HG03135 (cell line): ENCODE data around the gene GRK5.
"Not testable (repeated sequence)": the region's sequence is repeated elsewhere in the genome, so short reads cannot be mapped to it uniquely, and the experiment has no call there.

Experiments
- ATAC-seq: cut with Tn5 transposase; IDR thresholded peaks from one replicate; pipeline ENCODE4 v1.9.1; 2021; ENCODE audit warnings: mild to moderate bottlenecking, moderate library complexity; ENCODE audit not compliant: unreplicated experiment

Gene GRK5

DNA sequence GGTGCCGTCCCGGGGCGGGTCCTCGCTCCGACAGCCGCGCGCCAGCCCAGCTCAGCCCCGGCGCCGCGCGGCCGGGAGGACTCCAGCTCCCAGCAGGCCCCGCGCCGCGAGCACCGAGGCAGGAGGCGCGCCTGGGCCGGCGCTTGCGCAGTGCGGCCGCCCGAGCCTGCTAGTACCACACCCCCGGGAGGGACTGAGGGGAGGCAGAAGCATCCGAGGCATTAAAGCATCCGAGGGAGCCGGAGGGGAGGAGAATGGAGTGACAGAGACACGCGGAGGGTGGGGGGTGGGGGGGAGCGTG lies at the start of gene GRK5:
Gene GRK5, plus strand, starts transcription at position 206 of the 301 bp plus-strand sequence. CDS start 347 bp downstream, outside the sequence.
- ATAC-seq = peak; percentile 64

DNA sequence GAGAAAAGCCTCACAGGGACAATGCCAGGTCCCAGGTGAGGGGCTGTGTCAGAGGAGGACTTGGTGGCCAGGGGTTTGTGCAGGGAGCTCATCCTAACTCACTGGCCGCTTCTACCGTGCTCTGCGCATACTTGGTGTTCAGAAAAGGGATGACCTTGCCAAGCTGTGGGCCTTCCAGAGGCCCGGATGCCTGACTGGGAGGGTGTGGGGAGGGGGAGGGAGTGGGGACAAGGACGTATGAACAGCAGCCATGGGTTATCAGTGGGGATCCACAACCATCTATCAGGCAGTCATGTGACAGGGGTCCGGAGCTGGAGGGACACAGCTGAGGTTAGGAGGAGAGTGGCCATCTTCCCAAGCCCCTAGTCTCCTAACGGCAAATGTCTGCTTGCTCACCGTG lies 48.0 kb upstream of the GRK5 start:
- no peak for ATAC-seq

DNA sequence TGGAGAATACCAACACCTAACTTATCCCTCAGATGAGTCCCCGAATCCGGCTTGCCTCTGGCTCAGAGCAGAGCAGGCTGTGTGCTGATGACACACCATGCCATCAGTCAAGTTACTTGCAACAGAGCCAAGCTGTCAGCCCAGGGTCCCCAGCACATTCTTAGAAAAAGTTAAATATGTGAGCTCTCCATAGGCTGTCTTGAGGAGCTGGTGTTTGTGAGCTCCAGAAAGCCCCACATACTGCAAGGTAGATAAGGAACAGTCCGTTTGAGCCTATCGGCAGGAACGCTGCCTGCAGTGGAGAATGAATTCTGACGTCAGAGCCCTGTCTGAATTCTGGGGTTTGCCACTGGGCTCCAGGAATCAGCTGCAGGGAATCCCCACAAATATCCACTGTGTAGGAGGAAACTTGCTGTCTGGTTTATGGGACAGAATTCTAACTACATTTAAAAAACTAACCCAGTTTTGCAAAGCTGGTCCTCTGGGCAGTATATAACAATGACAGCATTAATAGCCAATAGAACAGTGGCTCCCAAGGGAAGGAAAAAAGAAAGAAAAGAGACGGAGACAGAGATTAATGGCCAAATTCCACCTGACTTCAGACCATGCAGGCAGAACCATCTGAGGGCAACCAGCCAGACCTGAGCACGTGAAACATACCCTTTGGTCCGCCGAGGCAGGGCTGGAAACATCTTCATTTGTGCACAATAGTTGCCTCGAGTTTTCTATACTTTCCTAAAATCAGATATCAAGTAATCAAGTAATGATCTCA lies 45.5 kb upstream of the GRK5 start:
- ATAC-seq = no peak

DNA sequence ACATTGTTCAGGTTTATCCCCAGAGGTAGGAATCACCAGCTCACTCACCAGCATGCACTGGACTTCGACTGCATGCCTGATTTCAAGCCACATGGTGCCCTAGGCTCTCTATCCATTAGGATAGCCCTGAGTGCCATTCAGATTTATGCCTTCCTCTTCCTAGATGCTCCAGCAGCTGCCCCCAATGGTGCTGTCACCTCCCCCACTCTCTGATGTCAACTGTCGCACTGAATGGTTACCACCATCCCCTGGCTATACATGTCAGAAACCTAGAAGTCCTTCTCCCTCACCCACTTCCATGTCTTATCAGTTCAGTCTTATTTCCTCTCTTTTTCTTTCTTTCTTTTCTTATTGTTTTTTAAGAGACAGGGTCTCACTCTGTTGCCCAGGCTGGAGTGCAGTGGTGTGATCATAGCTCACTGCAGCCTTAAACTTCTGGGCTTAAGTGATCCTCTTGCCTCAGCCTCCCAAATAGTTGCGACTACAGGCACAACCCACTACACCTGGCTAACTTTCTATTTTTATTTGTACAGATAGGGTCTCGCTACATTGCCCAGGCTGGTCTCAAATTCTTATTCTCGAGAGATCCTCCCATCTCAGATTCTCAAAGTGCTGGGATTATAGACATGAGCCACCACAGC lies 44.8 kb upstream of the GRK5 start:
- no peak for ATAC-seq

DNA sequence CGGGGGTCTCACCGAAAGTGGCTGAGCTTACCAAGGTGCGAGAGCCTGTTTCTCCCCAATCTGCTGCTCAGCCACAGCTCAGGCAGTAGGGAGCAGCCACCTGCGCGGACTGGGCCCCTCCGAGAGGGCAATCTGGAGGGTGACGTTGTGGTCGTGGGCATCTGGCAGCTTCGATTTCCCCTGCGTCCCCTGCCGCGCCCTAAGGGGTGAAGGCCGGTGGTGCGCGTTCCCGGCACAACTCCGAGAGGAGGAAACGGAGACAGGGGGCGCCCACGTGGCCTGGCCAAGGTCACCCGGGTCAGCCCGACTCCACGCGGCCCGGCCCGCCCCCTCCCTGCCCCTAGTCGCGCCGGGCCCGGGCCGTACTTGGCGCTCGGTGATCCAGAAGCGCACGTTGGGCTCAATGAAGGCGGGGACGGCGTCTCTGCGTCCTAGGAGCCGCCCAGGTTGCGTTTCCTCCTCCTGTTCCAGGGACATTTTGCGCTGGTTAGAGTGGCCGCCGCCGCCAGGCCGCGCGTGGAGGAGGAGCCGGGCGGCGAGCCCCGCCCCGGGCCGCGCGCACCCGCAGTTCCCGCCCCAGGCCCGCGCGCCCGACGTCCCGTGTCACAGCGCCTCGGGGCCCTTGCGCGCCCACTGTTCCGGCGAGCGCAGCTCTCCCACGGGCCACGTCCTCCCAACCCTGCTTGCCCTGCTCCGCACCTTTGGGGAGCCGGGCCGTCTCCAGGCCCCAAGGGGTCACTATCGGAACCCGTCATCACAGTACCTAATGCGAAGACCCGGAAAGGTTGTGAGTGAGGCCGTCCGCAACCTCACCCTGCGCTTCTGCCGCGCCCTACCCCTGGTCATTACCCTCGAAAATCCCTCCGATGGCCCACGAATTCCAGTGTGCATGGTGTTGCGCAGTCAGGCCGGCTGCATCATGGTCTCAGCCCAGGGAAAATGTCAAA lies 41.9 kb upstream of the GRK5 start, which contains the start of gene SFXN4:
Gene SFXN4, minus strand, starts transcription at position 544 of the 947 bp plus-strand sequence. Its CDS starts 67 bp downstream, at position 477.
- ATAC-seq = peak; percentile 92

DNA sequence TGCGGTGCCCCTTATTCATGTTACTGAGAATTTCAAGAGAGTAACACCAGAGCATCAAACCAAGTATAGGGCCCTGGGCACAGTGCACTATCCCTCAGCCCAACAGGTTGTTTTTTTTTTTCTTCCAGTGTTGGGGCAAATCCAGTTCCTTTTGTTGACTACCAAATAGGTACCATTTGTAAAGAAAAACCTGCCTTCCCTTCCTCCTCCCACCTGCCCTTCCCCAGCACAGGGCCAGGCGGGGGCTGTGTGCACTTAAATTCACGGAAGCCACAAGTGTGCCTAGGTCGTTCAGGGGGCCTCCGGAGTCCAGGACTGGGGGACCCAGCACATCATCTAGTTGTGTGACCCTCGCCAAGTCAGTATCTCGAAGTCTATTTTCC lies 41.3 kb upstream of the GRK5 start:
- peak; percentile 5 for ATAC-seq

DNA sequence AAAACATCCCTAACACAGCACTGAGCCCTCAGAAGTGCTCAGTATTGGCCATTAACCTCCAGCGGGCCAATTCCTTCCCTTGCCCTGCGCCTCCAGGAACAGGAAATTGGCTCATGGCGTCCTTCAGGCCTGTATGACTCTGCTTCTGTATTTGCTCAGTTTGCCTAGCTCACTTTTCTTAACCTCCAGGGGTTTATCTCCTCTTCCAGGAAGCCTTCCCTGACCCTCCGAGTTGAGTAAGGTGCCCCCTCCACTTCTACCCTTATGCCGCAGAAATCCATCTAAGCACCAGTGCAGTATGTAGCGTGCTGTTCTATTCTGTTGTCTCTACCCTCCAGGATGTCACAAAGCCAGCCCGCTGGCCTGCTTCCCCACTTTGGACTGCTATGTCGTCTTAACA lies 40.8 kb upstream of the GRK5 start:
- no peak for ATAC-seq

DNA sequence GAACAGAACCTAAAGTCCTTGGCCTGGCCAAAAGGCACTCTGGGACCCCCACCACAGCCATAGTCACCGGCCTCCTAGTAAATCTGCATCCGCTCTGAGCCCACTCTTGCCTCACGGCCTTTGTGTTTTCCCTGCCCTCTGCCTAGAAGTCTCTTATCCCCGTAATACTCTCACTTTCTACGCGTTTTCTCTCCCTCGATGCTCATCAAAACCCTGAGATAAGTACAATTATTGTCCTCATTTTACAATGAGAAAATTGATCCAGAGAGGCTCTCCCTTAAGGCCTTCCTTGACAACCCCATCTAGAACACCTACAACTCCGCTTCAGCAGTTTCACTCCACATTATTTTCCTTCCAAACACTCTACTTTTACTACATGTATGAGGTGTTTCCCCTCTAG lies 40.3 kb upstream of the GRK5 start:
- ATAC-seq = no peak

DNA sequence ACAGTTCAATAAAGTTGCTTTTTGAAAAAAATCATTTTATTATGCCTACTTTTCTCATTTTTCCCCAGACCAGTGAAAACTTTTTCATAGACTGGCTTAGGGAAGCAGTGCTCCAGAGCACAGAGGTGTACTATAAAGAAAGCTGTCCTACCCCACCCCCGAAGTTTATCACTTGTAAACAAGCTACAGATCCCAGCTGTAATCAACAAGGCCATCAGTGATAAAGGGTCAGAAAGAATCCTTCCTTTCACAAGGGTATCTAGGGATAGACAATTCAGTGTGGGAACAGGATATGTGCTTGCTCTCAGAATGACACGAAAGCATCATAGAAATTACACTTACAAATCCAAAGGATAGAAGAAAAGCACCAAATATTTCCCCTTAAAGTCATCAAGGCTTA lies 33.3 kb upstream of the GRK5 start:
- ATAC-seq = no peak

DNA sequence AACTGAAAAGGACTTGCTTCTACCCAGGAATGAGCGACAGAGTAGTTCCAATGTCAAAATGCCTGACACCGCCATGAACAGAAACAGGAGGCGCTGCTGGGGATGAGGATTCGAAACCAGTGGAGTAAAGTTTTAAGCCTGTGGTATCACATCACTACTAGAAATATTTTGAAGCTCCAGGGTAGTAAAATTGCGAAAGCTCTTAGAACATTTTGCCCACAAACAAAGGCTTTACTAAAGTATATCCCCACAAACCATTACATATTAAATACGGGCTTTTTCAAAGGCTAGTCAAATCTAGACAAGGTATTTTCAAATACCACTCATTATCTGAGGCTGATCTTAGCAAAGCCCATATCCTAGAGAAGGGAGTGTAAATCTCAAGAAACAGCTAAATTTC lies 31.2 kb upstream of the GRK5 start:
- ATAC-seq = no peak

DNA sequence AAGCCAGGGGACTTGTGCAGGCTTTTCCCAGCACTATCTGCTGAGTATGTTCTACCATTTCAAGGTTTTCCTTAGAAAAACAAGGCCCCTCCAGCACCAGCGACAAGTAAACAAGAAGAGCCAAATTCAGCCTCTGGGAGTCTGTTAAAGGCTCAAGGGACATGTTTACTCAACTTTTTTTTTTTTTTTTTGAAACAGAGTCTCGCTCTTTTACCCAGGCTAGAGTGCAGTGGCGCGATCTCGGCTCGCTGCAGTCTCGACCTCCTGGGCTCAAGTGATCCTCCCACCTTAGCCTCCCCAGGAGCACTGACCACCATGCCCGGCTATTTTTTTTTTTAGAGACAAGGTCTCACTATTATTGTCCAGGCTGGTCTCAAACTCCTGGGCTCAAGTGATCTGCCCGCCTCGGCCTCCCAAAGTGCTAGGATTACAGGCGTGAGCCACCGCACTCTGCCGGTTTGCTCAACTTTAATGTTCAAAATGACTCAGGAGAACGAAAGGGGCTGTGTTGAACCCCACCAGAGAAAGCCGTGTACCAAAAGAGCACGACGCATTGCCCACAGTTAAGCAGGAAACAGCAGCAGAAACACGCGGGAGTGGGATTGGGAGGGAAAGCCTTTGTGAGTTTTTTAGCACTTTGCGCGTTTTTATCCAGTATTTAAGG lies 29.5 kb upstream of the GRK5 start:
- peak; percentile 12 for ATAC-seq

DNA sequence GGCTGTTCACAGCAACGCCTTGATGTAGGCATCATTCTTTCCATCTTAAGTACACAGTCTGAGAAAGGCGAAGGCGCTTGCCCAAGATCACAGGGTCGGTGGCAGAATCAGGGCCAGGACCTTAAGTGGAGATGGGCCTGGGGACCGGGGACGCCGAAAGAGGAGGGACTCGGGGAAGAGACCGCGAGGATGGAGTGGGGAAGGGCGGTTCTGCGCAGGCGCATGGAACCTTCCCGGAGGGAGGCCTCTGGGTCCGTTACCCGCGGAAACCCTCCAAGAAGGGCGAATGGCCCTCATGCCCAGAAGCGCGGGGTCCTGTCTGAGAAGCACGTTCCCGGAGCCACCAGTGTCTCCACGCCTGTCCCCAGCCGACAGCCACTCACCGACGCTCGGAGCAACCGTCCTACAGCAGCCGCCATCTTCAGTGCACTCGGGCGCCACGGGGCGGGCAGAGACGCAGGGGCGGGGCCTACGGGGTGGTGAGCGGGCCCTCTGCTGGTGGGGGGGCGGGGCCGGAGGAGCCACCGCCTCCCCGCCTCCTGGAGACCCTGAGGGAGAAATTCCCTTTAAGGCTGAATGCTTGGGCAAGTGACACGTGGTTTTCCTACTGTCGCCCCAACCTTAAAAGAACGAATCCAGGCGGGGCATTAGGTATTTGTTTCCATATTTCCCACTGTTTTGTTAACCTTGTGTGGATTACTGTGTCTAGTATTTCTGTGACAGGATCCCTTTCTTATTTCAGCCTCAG lies 28.8 kb upstream of the GRK5 start, which contains the start of gene PRDX3:
Gene PRDX3, minus strand, starts transcription at position 441 of the 748 bp plus-strand sequence. Its CDS starts 22 bp downstream, at position 419.
- ATAC-seq = peak; percentile 97

DNA sequence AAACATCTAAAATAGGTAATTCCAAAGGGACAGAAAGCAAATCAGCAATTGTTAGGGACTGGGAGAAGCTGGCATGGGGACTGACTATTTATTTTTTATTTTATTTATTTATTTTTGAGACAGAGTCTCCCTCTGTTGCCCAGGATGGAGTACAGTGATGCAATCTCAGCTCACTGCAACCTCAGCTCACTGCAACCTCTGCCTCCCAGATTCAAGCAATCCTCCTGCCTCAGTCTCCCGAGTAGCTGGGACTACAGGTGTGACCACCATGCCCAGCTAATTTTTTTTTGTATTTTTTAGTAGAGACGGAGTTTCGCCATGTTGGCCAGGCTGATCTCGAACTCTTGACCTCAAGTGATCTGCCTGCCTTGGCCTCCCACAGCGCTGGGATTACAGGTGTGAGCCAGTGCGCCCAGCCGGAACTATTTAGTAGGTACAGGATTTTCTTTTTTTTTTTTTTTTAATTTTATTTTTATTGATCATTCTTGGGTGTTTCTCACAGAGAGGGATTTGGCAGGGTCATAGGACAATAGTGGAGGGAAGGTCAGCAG lies 26.4 kb upstream of the GRK5 start:
- not testable (repeated sequence) for ATAC-seq

DNA sequence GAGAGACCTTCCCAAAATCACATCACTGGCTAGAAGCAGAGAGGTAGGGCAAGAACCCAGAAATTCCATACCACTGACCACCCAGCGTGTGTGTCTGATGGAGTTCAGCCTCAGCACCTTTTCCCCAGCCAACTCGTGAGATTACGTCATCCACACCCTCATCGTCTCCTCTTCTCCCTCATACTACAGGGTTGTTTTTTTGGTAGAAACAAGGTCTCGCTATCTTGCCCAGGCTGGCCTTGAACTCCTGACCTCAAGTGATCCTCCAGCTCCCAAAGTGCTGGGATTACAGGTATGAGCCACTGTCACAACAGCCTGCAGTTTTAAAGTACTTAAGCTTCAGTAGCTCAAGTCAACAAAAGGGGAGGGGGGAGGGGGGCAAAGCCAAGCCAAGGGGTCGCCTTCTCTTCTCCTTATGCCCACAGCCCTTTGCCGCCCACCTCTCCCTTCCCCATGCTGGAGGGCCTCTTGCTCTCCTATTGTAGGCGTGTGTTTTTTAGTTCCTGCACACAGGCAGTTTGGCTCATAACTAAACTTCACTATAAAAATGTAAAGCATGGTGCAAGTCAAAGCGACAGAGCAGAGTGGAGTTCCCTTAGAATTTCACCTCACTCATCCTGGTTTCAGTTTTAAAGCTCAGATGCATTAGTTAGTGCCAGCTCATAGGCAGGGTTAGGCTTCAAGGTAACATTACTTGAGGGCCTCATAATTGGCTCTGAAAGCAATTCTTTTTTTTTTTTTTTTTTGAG lies 23.5 kb upstream of the GRK5 start:
- no peak for ATAC-seq

DNA sequence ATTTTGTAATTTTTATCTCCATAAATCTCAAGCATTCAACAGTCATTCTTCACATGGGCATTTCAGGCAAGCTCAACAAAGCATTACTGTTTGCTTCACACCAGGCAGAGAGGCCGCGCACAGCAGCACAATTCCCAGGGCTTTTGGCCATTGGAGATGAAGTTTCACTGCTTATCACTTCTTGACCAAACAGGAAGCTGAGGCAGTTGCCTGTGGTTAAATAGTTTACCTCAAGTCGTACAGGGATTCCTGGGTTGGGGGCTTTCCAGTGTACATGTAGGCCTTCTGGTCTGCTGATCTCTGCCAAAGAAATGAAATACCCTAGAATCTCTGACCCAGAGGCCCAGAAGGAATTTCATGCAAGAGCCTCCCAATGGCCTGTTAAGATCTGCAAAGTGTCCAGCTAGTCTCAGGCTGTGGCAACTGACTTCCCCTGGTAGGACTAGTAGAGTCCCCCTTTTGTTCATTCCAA lies 17.5 kb upstream of the GRK5 start:
- ATAC-seq = no peak

DNA sequence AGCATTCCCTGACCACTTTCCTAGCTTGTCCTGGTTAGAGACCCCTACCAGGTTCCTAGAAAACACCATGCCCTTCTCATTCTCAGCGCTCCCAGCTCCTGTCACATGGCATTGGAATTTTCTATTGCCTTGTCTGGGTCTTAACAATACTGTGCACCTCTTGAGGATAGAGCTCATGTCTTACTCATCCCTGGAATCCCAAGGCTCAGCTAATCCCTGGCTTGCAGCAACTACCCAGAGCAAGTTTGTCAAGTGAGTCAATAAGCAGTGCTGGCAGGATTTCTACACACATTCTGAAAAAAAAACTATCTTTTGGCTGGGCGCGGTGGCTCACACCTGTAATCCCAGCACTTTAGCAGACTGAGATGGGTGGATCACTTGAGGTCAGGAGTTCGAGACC lies 17.0 kb upstream of the GRK5 start:
- ATAC-seq = no peak

DNA sequence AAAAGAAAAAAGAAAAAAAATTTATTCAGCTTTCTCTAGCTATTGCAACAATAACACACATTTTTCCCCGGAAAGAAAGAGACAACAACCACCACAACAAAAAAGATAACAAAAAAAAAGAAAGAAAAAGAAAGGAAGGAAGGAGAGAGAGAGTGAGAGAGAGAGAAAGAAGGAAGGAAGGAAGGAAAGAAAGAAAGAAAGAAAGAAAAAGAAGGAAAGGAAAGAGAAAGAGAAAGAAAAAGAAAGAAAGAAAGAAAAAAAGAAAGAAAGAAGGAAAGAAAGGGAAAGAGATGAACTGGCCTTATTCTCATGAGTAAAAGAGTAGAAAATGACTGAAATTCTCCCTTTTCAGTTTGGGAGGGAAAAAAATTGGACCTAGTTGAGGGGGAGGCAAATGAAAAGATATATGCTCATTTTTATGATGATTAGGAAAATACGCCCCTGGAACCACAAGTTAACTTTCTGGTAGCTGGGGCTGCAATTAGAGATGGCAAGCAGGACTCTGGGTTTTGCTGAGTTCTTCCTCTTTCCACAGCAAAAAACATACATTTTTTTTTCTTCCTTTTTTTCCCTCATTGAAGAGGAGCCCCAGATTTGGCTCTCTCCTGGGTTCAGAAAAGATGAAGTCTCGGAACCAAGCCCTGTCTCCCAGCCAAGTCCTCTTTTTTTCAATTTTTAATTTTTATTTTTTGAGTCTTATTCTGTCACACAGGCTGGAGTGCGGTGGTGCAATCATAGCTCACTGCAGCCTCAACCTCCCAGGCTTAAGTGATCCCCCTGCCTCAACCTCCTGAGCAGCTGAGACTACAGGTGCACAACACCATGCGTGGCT lies 16.2 kb upstream of the GRK5 start:
- no peak for ATAC-seq

DNA sequence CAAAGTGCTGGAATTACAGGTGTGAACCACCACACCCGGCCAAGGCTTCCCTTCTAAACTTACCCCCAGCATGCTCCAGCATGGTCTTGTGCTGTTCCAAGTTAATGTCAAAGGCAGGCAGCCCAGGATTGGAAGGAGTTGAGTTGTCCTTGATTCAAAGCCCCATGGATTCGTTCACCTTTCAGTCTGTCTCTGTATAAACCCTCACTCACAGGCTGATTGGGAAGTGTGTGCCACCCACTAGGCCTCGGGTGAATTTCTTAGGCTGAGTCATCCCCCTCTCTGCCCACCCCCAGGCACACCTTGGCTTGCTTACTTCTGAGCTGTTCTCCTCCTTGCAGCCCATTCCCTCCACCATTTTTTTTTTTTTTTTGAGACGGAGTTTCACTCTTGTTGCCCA lies 15.5 kb upstream of the GRK5 start:
- no peak for ATAC-seq
